HepG2 (cell line): ENCODE measurements around the gene TADA2A. TPM values are rescaled to one million over a fixed set of nuclear protein-coding genes. Genes with fewer than 3 reads are reported as not detected.

Experiments
- ARNT ChIP-seq: fragments of 450-650 bp; IDR thresholded peaks from 2 replicates; pipeline ENCODE4 v1.6.1; 2017
- ATF3 ChIP-seq: sonication (generic); formaldehyde crosslinking; IDR thresholded peaks from 2 replicates; pipeline ENCODE4 v1.4.0; 2020; ENCODE audit warnings: missing genetic modification reagents
- CCAR2 ChIP-seq: fragments of 200-400 bp; formaldehyde crosslinking; optimal IDR thresholded peaks from 2 replicates; pipeline ENCODE3; 2018; ENCODE audit warnings: low read depth, mild to moderate bottlenecking, low read length, moderate library complexity
- FOXK1 ChIP-seq: sonication (generic); formaldehyde crosslinking; IDR thresholded peaks from 2 replicates; pipeline ENCODE4 v1.4.0; 2020; ENCODE audit warnings: low read depth, missing genetic modification reagents, borderline replicate concordance
- HOMEZ ChIP-seq: IDR thresholded peaks from 2 replicates; pipeline ENCODE4 v1.6.1; 2016; ENCODE audit warnings: low read depth
- MEIS1 ChIP-seq: sonication (generic); formaldehyde crosslinking; IDR thresholded peaks from 2 replicates; pipeline ENCODE4 v1.9.0; 2021; ENCODE audit warnings: mild to moderate bottlenecking, missing genetic modification reagents, moderate library complexity, borderline replicate concordance
- PAXIP1 ChIP-seq: sonication (generic); formaldehyde crosslinking; conservative IDR thresholded peaks from 2 replicates; pipeline ENCODE4 v1.4.0; 2020; ENCODE audit warnings: mild to moderate bottlenecking, missing genetic modification reagents, moderate library complexity
- SMARCE1 ChIP-seq: fragments of 450-650 bp; IDR thresholded peaks from 2 replicates; pipeline ENCODE4 v1.6.1; 2017; ENCODE audit warnings: borderline replicate concordance
- STAG1 ChIP-seq: sonication (generic); formaldehyde crosslinking; IDR thresholded peaks from 2 replicates; pipeline ENCODE4 v1.4.0; 2020; ENCODE audit warnings: missing genetic modification reagents
- ZBTB40 ChIP-seq, 2 experiments: fragments of 450-650 bp in 1 of 2; sonication (generic) in 1 of 2; formaldehyde crosslinking in 1 of 2; IDR thresholded peaks; 2 replicates each; pipeline versions ENCODE4 v1.6.1 to v1.8.0; 2016 to 2022; ENCODE audit warnings: antibody characterized with exemption in 1 of 2, mild to moderate bottlenecking in 1 of 2, missing genetic modification reagents in 1 of 2
- ZBTB42 ChIP-seq: sonication (generic); formaldehyde crosslinking; IDR thresholded peaks from 2 replicates; pipeline ENCODE4 v1.5.0; 2020; ENCODE audit warnings: mild to moderate bottlenecking, missing genetic modification reagents
- ZNF331 ChIP-seq: sonication (generic); formaldehyde crosslinking; IDR thresholded peaks from 2 replicates; pipeline ENCODE4 v1.4.0; 2020; ENCODE audit warnings: missing genetic modification reagents
- ZNF543 ChIP-seq: sonication (generic); formaldehyde crosslinking; IDR thresholded peaks from 2 replicates; pipeline ENCODE4 v1.4.0; 2020; ENCODE audit warnings: mild to moderate bottlenecking, missing genetic modification reagents
- ZNF674 ChIP-seq: sonication (generic); formaldehyde crosslinking; IDR thresholded peaks from 2 replicates; pipeline ENCODE4 v1.5.0; 2020; ENCODE audit warnings: low read depth, mild to moderate bottlenecking, missing genetic modification reagents
- ZNF878 ChIP-seq: sonication (generic); formaldehyde crosslinking; IDR thresholded peaks from 2 replicates; pipeline ENCODE4 v1.8.1; 2023; ENCODE audit warnings: mild to moderate bottlenecking, missing genetic modification reagents, moderate library complexity
- polyA plus RNA-seq, 8 experiments: library from polyadenylated mRNA; depleted of rRNA in 3 of 8; stranded (reverse) in 7 of 8; unstranded in 1 of 8; fragments of >200 nt; fragmentation: Illumina TruSeq in 4 of 8; extraction: Trizol in 4 of 8; gene quantifications; 2 replicates each; pipeline versions ENCODE4 v1.2.1 to v1.2.3, GENCODE V29; 2011 to 2016; ENCODE audit warnings: low read depth in 4 of 8, missing spikeins in 1 of 8, mixed read lengths in 1 of 8; ENCODE audit not compliant: insufficient read depth in 1 of 8
- total RNA-seq, 5 experiments: library from RNA; depleted of rRNA; stranded (reverse); fragments of >200 nt; fragmentation: Illumina TruSeq; extraction: Trizol; gene quantifications; 2 replicates each; pipeline ENCODE4 v1.2.3, GENCODE V29; 2016; ENCODE audit warnings: low read depth in 1 of 5

TADA2A gene
- total and polyA plus RNA-seq, 2 of the 13 experiments (the other 11 are each of a cell fraction or from before 2014, with no cell fraction given), result 8.0 to 14.0 TPM

- peak; percentile 63; the same call in 1 of the 2 replicates for TF ChIP-seq HOMEZ (CRISPR knock-in tag)
- no peak for TF ChIP-seq ZNF674 (CRISPR knock-in tag)
- TF ChIP-seq ZNF543 (CRISPR knock-in tag), result no peak
- TF ChIP-seq STAG1 (CRISPR knock-in tag), result no peak
- no peak for TF ChIP-seq CCAR2
- no peak for TF ChIP-seq ZBTB40 (IDR thresholded peaks at IDR 0.05)
- TF ChIP-seq ZBTB40 (CRISPR knock-in tag; IDR thresholded peaks at IDR 0.05), result no peak
- TF ChIP-seq ZNF331 (CRISPR knock-in tag), result peak; percentile 57; the same call in 1 of the 2 replicates
- TF ChIP-seq FOXK1 (CRISPR knock-in tag), result peak; percentile 83; the same call in 1 of the 2 replicates
- no peak for TF ChIP-seq MEIS1 (CRISPR knock-in tag)
- peak; percentile 88 for TF ChIP-seq ATF3 (CRISPR knock-in tag)
- no peak for TF ChIP-seq SMARCE1
- TF ChIP-seq ZBTB42, result no peak
- TF ChIP-seq PAXIP1 (CRISPR knock-in tag), result peak; percentile 83
- peak; percentile 64; the same call in 1 of the 2 replicates for TF ChIP-seq ZNF878 (CRISPR knock-in tag)
- no peak for TF ChIP-seq ARNT
These were observed 81.4 kb downstream of the TADA2A start (continued) for GRCh38 chr17:37488009-37488604.
